Upper lobe of left lung (tissue), 4 donors: ENCODE results near the gene USP31.

Experiments used
- CTCF ChIP-seq, 6 experiments: fragments of 450-650 bp in 4 of 6; fragments of 200-600 bp in 2 of 6; sonication (generic) in 2 of 6; IDR thresholded peaks; one replicate each; pipeline ENCODE4 v1.5.1; 2016 to 2019; ENCODE audit warnings: antibody characterized with exemption in 6 of 6
- POLR2A ChIP-seq, 4 donors: fragments of 450-650 bp; IDR thresholded peaks; one replicate each; pipeline ENCODE4 v1.5.1; 2016 to 2017; ENCODE audit warnings: antibody characterized with exemption in 4 of 4, mild to moderate bottlenecking in 2 of 4
- POLR2AphosphoS5 ChIP-seq, 2 donors: sonication (generic); formaldehyde crosslinking; IDR thresholded peaks; one replicate each; pipeline ENCODE4 v1.5.1; 2017; ENCODE audit warnings: antibody characterized with exemption in 2 of 2

- no peak for TF ChIP-seq CTCF (IDR thresholded peaks at IDR 0.05)
- no peak for TF ChIP-seq POLR2AphosphoS5 (IDR thresholded peaks at IDR 0.05)
- TF ChIP-seq POLR2A (IDR thresholded peaks at IDR 0.05), result no peak
These were observed 11.4 kb downstream of the USP31 start for GRCh38 chr16:23137818-23138217.
